Lower lobe of right lung (tissue), 2 donors: Measurements from ENCODE around the gene PNLIPRP1. TPM values are rescaled to one million over a fixed set of nuclear protein-coding genes. Genes with fewer than 3 reads are reported as not detected.

ENCODE experiments used
- ATAC-seq, 2 donors: fragments of 200-7000 bp; cut with Tn5 transposase; one replicate each; pipeline ENCODE4 v1.9.1; 2020 to 2022; ENCODE audit warnings: mild to moderate bottlenecking in 2 of 2, moderate library complexity in 2 of 2
- DNase-seq: peaks from one replicate; pipeline ENCODE4 v3.0.0-alpha.2; 2020
- H3K27ac ChIP-seq: fragments of 200-600 bp; one replicate; pipeline ENCODE4 v1.8.0; 2022
- H3K27me3 ChIP-seq: fragments of 200-600 bp; one replicate; pipeline ENCODE4 v1.8.0; 2022; ENCODE audit warnings: low read depth
- H3K36me3 ChIP-seq: fragments of 200-600 bp; one replicate; pipeline ENCODE4 v1.8.0; 2022; ENCODE audit warnings: mild to moderate bottlenecking
- H3K4me1 ChIP-seq: fragments of 200-600 bp; one replicate; pipeline ENCODE4 v1.8.0; 2022
- H3K4me3 ChIP-seq: fragments of 200-600 bp; one replicate; pipeline ENCODE4 v1.8.0; 2022; ENCODE audit warnings: mild to moderate bottlenecking
- H3K9me3 ChIP-seq: fragments of 200-600 bp; one replicate; pipeline ENCODE4 v1.8.0; 2022
- intact Hi-C: fragments of 100-400 bp; cut with DNase I; formaldehyde crosslinking; loops from one replicate; pipeline ENCODE4 v1.11.0; 2022
- total RNA-seq: library from RNA; stranded (reverse); fragmentation: NEBNext Ultra II Directional; extraction: Animal tissue kit (Norgen Biotek cat#: 25700); gene quantifications from one replicate; pipeline ENCODE4 v1.2.1, GENCODE V29; 2021
- TF ChIP-seq, protein P1 (sequence below): fragments of 200-600 bp; IDR thresholded peaks from one replicate; pipeline ENCODE4 v1.8.0; 2022; ENCODE audit warnings: antibody characterized with exemption, mild to moderate bottlenecking
- donor health status: DM: no; HTN: yes; CAD: no; lungs with severe emphysema.

Gene PNLIPRP1
- total RNA-seq, 1 donor from 2014 or later = not detected

DNA sequence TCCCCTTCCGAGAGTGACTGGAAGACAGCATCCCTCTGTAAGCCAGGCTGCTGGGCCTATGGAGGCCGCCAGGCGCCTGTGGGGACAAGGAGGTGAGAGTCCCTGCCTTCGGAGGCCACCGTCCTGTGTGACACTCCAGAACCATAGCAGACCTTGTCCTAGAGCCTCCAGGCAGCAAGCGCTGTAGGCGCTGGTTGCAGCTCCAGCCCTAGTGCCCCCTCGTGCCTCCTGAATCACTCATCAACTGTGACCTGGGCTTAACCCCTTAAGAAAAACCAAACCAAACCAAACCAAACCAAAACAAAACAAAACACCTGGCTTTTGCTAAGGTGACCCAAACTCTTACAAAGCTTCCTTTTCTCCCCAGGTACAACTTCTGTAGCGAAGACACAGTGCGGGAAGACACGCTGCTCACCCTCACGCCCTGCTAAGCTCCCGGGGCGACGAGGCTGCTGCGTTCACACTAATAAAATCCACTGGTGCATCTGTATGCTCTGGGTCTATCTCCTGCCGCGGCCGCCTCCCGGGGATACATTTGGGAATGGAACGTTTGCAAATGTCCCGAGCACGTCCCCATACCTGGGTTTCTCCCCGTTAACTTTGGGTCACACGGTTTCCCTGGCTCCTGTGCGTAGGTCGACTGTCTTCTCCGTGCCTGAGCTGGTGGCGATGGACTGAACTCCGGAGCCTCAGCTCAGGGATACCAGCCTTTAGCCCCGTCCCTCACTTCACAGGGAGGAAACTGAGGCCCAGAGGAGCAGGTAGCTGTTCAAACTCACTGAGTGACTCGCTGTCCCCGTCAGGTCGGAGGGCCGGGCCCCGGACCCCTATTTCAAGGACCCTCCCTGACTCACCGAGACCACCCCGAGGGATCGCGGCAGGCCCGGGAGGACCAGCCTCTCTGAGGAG, 18.2 kb downstream of the PNLIPRP1 start:
- no peaks in the 10 kb centered on the region for H3K9me3 ChIP-seq
- H3K36me3 ChIP-seq = no peaks in the 10 kb centered on the region
- DNase-seq (no peak), ATAC-seq (peak; percentile 24 to 30)
- TF ChIP-seq, protein P1, sequence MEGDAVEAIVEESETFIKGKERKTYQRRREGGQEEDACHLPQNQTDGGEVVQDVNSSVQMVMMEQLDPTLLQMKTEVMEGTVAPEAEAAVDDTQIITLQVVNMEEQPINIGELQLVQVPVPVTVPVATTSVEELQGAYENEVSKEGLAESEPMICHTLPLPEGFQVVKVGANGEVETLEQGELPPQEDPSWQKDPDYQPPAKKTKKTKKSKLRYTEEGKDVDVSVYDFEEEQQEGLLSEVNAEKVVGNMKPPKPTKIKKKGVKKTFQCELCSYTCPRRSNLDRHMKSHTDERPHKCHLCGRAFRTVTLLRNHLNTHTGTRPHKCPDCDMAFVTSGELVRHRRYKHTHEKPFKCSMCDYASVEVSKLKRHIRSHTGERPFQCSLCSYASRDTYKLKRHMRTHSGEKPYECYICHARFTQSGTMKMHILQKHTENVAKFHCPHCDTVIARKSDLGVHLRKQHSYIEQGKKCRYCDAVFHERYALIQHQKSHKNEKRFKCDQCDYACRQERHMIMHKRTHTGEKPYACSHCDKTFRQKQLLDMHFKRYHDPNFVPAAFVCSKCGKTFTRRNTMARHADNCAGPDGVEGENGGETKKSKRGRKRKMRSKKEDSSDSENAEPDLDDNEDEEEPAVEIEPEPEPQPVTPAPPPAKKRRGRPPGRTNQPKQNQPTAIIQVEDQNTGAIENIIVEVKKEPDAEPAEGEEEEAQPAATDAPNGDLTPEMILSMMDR = no peak
- H3K4me1 ChIP-seq = no peaks in the 10 kb centered on the region
- peaks cover 19% of the 10 kb centered on the region for H3K27me3 ChIP-seq
- intact Hi-C loops = no loop called here
- peak overlapping the region; percentile 35 for H3K4me3 ChIP-seq
- no peak overlapping the region for H3K27ac ChIP-seq

DNA sequence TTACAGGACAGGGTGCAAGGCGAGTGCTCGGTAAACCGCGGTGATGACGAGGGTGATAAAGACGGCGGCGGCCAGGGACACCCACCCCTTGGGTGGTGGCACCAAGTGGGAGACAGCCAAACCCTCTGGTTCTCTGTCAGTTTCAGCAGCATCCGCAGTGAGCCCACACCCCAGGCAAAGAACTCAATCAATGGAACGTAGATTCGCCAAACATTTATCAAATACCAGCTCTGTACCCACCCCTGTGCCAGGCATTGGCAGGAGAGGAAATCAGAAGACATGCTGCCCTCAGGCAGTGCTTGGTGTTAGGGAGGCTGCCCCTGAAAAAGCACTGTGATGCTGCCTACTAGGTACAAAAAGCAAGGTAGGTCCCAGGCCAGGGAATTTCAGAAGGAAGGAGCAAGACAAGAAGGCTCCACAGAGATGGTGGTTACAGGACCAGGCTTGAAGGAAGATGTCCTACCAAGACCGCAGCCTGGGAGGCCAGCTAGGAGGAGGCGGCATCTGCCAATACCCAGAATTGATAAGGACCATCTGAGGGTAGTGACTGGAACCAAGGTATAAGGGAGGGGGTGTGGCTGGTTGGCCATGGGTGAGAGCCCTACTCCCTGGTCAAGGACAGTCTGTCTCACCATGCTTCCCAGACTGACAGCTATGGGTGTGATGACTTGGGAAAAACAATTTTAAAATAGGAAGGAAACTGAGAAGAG, 19.8 kb downstream of the PNLIPRP1 start:
- H3K36me3 ChIP-seq = no peaks in the 10 kb centered on the region
- no peaks in the 10 kb centered on the region for H3K9me3 ChIP-seq
- intact Hi-C loops = no loop called here
- no peak for DNase-seq
- no peak overlapping the region for H3K4me3 ChIP-seq
- peaks cover 19% of the 10 kb centered on the region for H3K27me3 ChIP-seq
- no peak for ATAC-seq
- TF ChIP-seq, protein P1 = no peak
- no peaks in the 10 kb centered on the region for H3K4me1 ChIP-seq
- H3K27ac ChIP-seq = no peak overlapping the region

DNA sequence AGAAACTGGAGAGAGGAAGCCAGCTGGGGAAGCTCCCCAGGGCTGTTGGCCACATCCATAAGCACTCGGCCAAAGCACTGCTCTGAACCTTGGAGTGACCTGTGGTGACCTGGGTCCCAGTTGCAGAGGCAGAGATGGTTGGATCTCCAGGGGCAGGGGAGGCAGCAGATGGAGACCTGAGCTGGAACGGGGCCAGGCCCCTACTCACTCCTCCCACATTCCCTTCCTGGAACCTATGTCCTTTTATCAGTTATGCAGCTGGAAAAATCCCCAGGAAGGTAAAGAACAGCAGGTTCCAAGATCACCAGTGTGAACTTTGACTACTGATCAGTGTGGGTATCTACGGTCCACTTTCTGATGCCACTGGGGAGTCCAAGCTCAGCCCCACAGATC, 20.4 kb downstream of the PNLIPRP1 start:
- DNase-seq (no peak), ATAC-seq (no peak)
- TF ChIP-seq, protein P1 = no peak
- Histone ChIP-seq H3K4me1 (no peaks in the 10 kb centered on the region), H3K9me3 (no peaks in the 10 kb centered on the region), H3K27ac (no peak overlapping the region), H3K27me3 (peaks cover 19% of the 10 kb centered on the region), H3K36me3 (no peaks in the 10 kb centered on the region), H3K4me3 (no peak overlapping the region)
- intact Hi-C loops = no loop called here

DNA sequence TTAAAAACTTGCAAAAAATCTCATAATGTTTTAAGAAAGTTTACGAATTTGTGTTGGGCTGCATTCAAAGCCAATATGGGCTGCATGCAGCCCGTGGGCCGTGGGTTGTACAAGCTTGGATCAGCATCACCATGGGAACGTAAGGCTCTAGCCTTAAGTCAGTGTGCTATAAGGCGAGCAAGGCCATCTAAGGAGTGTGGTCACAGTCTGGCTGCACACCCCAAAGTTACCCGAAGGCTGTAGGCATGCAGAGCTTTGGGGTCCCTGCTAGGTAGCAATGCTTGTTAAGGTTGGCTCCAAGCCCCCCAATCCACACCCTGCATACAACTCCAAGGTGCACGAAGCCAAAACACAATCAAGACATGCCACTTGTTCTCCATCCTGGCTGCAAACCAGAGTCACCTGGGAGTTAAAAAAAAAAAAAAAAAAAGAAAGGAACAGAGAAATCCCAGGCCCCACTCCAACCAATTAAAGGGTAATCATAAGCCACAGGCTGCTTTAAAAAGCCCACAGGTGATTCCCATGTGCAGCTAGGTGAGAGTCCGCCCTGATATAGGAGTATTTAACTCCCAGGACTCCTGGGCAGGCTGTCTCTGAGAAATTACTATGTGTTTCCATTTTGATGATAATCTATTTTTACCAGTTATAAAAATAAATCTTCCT, 21.5 kb downstream of the PNLIPRP1 start:
- DNase-seq (no peak), ATAC-seq (no peak)
- no peaks in the 10 kb centered on the region for H3K9me3 ChIP-seq
- intact Hi-C loops = no loop called here
- TF ChIP-seq, protein P1 = no peak
- H3K27me3 ChIP-seq = peaks cover 19% of the 10 kb centered on the region
- no peak overlapping the region for H3K4me3 ChIP-seq
- no peak overlapping the region for H3K27ac ChIP-seq
- no peaks in the 10 kb centered on the region for H3K4me1 ChIP-seq
- H3K36me3 ChIP-seq = no peaks in the 10 kb centered on the region

DNA sequence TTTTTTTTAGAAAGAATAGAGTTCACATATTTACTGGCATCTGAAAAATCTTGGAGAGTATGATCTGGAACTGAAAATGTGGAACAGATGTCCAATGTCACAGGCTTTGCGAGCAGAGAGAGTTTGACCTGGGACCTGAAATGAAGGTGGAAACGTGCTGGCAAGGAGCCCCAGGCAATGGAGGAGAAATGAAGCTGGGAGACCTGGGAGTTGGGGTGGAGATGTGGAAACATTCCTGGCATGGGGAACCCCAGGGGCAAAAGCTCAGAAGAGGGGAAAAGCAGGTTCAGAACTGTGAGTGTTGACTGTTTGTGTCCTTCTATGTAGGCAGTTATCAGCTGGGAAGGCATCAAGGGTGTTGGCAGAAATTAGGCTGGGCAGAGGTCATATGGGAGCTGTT, 22.7 kb downstream of the PNLIPRP1 start:
- DNase-seq = no peak
- intact Hi-C loops = no loop called here
- Histone ChIP-seq H3K27ac (no peak overlapping the region), H3K36me3 (no peaks in the 10 kb centered on the region), H3K4me3 (no peak overlapping the region), H3K9me3 (no peaks in the 10 kb centered on the region), H3K27me3 (peaks cover 19% of the 10 kb centered on the region), H3K4me1 (no peaks in the 10 kb centered on the region)
- ATAC-seq = no peak
- TF ChIP-seq, protein P1 = no peak
